ENCODE measurements around the gene GNB4. TPM values are rescaled to one million over a fixed set of nuclear protein-coding genes. Genes with fewer than 3 reads are reported as not detected.

GNB4 gene
- total RNA-seq, result 10 to 100 TPM in 1 of 4 donors, 1 to 10 TPM in 3; 4.6 to 29.7 (median 4.8) TPM

GRCh38 chr3:179451265-179452175, at the start of gene GNB4:
GNB4 (minus strand) TSS chr3:179451470; CDS start chr3:179426200, 25,270 bp downstream.
- peak within 1 kb of the TSS; percentile 80 to 91 (median 85) for H3K27ac ChIP-seq
- no peaks in the 10 kb centered on the region for H3K27me3 ChIP-seq
- no peak for TF ChIP-seq CTCF (IDR thresholded peaks at IDR 0.05)
- no peak for TF ChIP-seq POLR2A (IDR thresholded peaks at IDR 0.05)
- DNase-seq, result peak; percentile 63 to 78 (median 76)
- peaks cover 0 to 14% (median 2%) of the 10 kb centered on the region in 4 donors for H3K4me1 ChIP-seq
- H3K9me3 ChIP-seq, result no peaks in the 10 kb centered on the region
- no peaks in the 10 kb centered on the region for H3K36me3 ChIP-seq
- H3K4me3 ChIP-seq, result peak within 1 kb of the TSS; percentile 63 to 75 (median 66)

- TF ChIP-seq POLR2A (IDR thresholded peaks at IDR 0.05), result no peak
- no peak for TF ChIP-seq CTCF (IDR thresholded peaks at IDR 0.05)
Measured at GRCh38 chr3:179495483-179495882, 44.2 kb upstream of the GNB4 start.

GRCh38 chr3:179493260-179493659, 42.0 kb upstream of the GNB4 start:
- H3K36me3 ChIP-seq, result no peaks in the 10 kb centered on the region
- no peak overlapping the region for H3K27ac ChIP-seq
- H3K4me3 ChIP-seq, result no peak overlapping the region
- H3K9me3 ChIP-seq, result peaks cover 0 to 26% (median 7%) of the 10 kb centered on the region in 4 donors
- H3K4me1 ChIP-seq, result no peaks in the 10 kb centered on the region
- H3K27me3 ChIP-seq, result no peaks in the 10 kb centered on the region
- no peak for TF ChIP-seq CTCF (IDR thresholded peaks at IDR 0.05)
- no peak for TF ChIP-seq POLR2A (IDR thresholded peaks at IDR 0.05)
- no peak for DNase-seq

More at GRCh38 chr3:179495483-179495882, 44.2 kb upstream of the GNB4 start:
- no peaks in the 10 kb centered on the region for H3K4me1 ChIP-seq
- peaks cover 0 to 26% (median 7%) of the 10 kb centered on the region in 4 donors for H3K9me3 ChIP-seq
- no peaks in the 10 kb centered on the region for H3K36me3 ChIP-seq
- no peak for DNase-seq
- H3K27ac ChIP-seq, result no peak overlapping the region
- no peaks in the 10 kb centered on the region for H3K27me3 ChIP-seq
- H3K4me3 ChIP-seq, result no peak overlapping the region

GRCh38 chr3:179488213-179488612, 36.9 kb upstream of the GNB4 start:
- H3K36me3 ChIP-seq, result no peaks in the 10 kb centered on the region
- H3K27ac ChIP-seq, result no peak overlapping the region
- no peaks in the 10 kb centered on the region for H3K27me3 ChIP-seq
- H3K9me3 ChIP-seq, result peaks cover 0 to 11% (median 3%) of the 10 kb centered on the region in 4 donors
- TF ChIP-seq POLR2A (IDR thresholded peaks at IDR 0.05), result no peak
- no peak for TF ChIP-seq CTCF (IDR thresholded peaks at IDR 0.05)
- no peaks in the 10 kb centered on the region for H3K4me1 ChIP-seq
- DNase-seq, result no peak
- H3K4me3 ChIP-seq, result no peak overlapping the region

GRCh38 chr3:179486806-179487205, 35.5 kb upstream of the GNB4 start:
- no peaks in the 10 kb centered on the region for H3K36me3 ChIP-seq
- no peak for DNase-seq
- no peaks in the 10 kb centered on the region for H3K27me3 ChIP-seq
- TF ChIP-seq POLR2A (IDR thresholded peaks at IDR 0.05) (no peak), CTCF (IDR thresholded peaks at IDR 0.05) (no peak)
- H3K4me1 ChIP-seq, result no peaks in the 10 kb centered on the region
- H3K4me3 ChIP-seq, result no peak overlapping the region
- no peaks in the 10 kb centered on the region for H3K9me3 ChIP-seq
- no peak overlapping the region for H3K27ac ChIP-seq
